Kidney (tissue), 14 donors: ENCODE measurements around the gene MNAT1. TPM values are rescaled to one million over a fixed set of nuclear protein-coding genes. Genes with fewer than 3 reads are reported as not detected.
"Not testable (repeated sequence)": the region's sequence is repeated elsewhere in the genome, so short reads cannot be mapped to it uniquely, and the experiment has no call there.

Experiments used
- DNase-seq, 5 donors: peaks; one replicate each; pipeline ENCODE4 v3.0.0-alpha.2; 2013 to 2020
- FAIRE-seq: peaks from 2 replicates; lab custom pipeline; 2012; peaks lifted over from hg19 to GRCh38; lab: Jason Lieb, UNC
- H3K27ac ChIP-seq, 2 donors: one replicate each; pipeline ENCODE4 v1.7.0; 2013; ENCODE audit warnings: low read depth in 2 of 2, low read length in 2 of 2, inconsistent platforms in 1 of 2
- H3K27me3 ChIP-seq: one replicate; pipeline ENCODE4 v1.7.1; 2013; ENCODE audit warnings: low read length, inconsistent platforms; ENCODE audit not compliant: control insufficient read depth, insufficient read depth
- H3K36me3 ChIP-seq, 3 donors: one replicate each; pipeline versions ENCODE4 v1.7.0 to v1.7.1; 2013; ENCODE audit warnings: low read length in 3 of 3, control low read depth in 1 of 3, inconsistent platforms in 1 of 3; ENCODE audit not compliant: insufficient read depth in 3 of 3, control insufficient read depth in 2 of 3
- H3K4me1 ChIP-seq, 3 donors: one replicate each; pipeline versions ENCODE4 v1.7.0 to v1.7.1; 2013; ENCODE audit warnings: low read length in 3 of 3, inconsistent platforms in 1 of 3, low read depth in 1 of 3; ENCODE audit not compliant: control insufficient read depth in 2 of 3, insufficient read depth in 2 of 3
- H3K4me3 ChIP-seq, 3 donors: one replicate each; pipeline versions ENCODE4 v1.7.0 to v1.8.1; 2013; ENCODE audit warnings: low read length in 3 of 3, control low read depth in 1 of 3, inconsistent platforms in 1 of 3
- H3K9ac ChIP-seq, 3 donors: one replicate each; pipeline versions ENCODE4 v1.7.0 to v1.7.1; 2013; ENCODE audit warnings: low read length in 3 of 3, control low read depth in 1 of 3, inconsistent platforms in 1 of 3
- H3K9me3 ChIP-seq, 3 donors: one replicate each; pipeline versions ENCODE4 v1.7.0 to v1.7.1; 2013; ENCODE audit warnings: low read length in 3 of 3, control low read depth in 1 of 3, inconsistent platforms in 1 of 3; ENCODE audit not compliant: control insufficient read depth in 2 of 3, insufficient read depth in 1 of 3
- intact Hi-C: fragments of 100-400 bp; cut with DNase I; formaldehyde crosslinking; loops from one replicate; pipeline ENCODE4 v1.11.1; 2022
- polyA plus RNA-seq: library from polyadenylated mRNA; stranded (reverse); fragments of 350-450 nt; fragmentation: Illumina TruSeq; extraction: RNeasy Lipid Tissue Mini Kit (QIAGEN cat#74804); gene quantifications from one replicate; pipeline ENCODE4 v1.2.3, GENCODE V29; 2014; ENCODE audit warnings: low read depth, low replicate concordance; ENCODE audit not compliant: insufficient read depth
- total RNA-seq: library from RNA; stranded (reverse); fragmentation: NEBNext Ultra II Directional; extraction: Animal tissue kit (Norgen Biotek cat#: 25700); gene quantifications from one replicate; pipeline ENCODE4 v1.2.1, GENCODE V29; 2021
- TF ChIP-seq, protein P1 (sequence below): IDR thresholded peaks from 3 replicates; pipeline ENCODE4 v1.5.1; 2012; ENCODE audit warnings: mild to moderate bottlenecking, moderate library complexity, borderline replicate concordance; ENCODE audit not compliant: insufficient read depth; ENCODE audit errors: extremely low read depth
- donor health status: control.
- donor health status: control.
- donor health status: control.
- donor health status: control.
- donor health status: control.
- donor health status: DM: yes; HTN: yes; CAD: no.
- donor health status: Normal renal cell carcinoma (clear cell type).

MNAT1 gene
- total and polyA plus RNA-seq, 2 donors from 2014 or later = 29.6 to 41.6 TPM

GRCh38 chr14:60845523-60845922 is 111.0 kb downstream of the MNAT1 start:
- TF ChIP-seq, protein P1, sequence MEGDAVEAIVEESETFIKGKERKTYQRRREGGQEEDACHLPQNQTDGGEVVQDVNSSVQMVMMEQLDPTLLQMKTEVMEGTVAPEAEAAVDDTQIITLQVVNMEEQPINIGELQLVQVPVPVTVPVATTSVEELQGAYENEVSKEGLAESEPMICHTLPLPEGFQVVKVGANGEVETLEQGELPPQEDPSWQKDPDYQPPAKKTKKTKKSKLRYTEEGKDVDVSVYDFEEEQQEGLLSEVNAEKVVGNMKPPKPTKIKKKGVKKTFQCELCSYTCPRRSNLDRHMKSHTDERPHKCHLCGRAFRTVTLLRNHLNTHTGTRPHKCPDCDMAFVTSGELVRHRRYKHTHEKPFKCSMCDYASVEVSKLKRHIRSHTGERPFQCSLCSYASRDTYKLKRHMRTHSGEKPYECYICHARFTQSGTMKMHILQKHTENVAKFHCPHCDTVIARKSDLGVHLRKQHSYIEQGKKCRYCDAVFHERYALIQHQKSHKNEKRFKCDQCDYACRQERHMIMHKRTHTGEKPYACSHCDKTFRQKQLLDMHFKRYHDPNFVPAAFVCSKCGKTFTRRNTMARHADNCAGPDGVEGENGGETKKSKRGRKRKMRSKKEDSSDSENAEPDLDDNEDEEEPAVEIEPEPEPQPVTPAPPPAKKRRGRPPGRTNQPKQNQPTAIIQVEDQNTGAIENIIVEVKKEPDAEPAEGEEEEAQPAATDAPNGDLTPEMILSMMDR = no peak
- Histone ChIP-seq H3K27me3 (no peaks in the 10 kb centered on the region), H3K4me3 (no peak overlapping the region), H3K9me3 (peaks cover 0 to 6% (median 2%) of the 10 kb centered on the region in 3 donors), H3K36me3 (no peaks in the 10 kb centered on the region), H3K9ac (no peak overlapping the region), H3K4me1 (no peaks in the 10 kb centered on the region), H3K27ac (no peak overlapping the region)
- FAIRE-seq (no peak), DNase-seq (no peak)
- intact Hi-C loops = no loop called here

GRCh38 chr14:60848066-60848465 is 113.5 kb downstream of the MNAT1 start:
- H3K4me1 ChIP-seq = no peaks in the 10 kb centered on the region
- H3K36me3 ChIP-seq = no peaks in the 10 kb centered on the region
- H3K9ac ChIP-seq = no peak overlapping the region
- no peak overlapping the region for H3K27ac ChIP-seq
- FAIRE-seq (no peak), DNase-seq (peak in 1 of 5 donors; percentile 13)
- TF ChIP-seq, protein P1 = no peak
- H3K9me3 ChIP-seq = peaks cover 0 to 6% (median 2%) of the 10 kb centered on the region in 3 donors
- intact Hi-C loops = no loop called here
- H3K4me3 ChIP-seq = no peak overlapping the region
- no peaks in the 10 kb centered on the region for H3K27me3 ChIP-seq

DNA sequence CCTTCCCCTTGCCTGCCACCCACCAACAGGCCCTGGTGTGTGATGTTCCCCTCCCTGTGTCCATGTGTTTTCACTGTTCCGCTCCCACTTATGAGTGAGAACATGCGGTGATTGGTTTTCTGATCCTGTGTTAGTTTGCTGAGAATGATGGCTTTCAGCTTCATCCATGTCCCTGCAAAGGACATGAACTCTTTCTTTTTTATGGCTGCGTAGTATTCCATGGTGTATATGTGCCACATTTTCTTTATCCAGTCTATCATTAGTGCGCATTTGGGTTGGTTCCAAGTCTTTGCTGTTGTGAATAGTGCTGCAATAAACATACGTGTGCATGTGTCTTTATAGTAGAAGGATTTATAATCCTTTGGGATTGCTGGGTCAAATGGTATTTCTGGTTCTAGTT is 117.1 kb downstream of the MNAT1 start:
- H3K4me3 ChIP-seq, DNase-seq, H3K9me3 ChIP-seq, H3K27ac ChIP-seq, H3K36me3 ChIP-seq, FAIRE-seq, H3K4me1 ChIP-seq, H3K9ac ChIP-seq, H3K27me3 ChIP-seq, intact Hi-C loops: not testable (repeated sequence)

GRCh38 chr14:60856111-60856510 is 121.5 kb downstream of the MNAT1 start:
- TF ChIP-seq, protein P1 = no peak
- intact Hi-C loops = no loop called here
- H3K9ac ChIP-seq = no peak overlapping the region
- no peak overlapping the region for H3K4me3 ChIP-seq
- H3K27ac ChIP-seq = no peak overlapping the region
- no peak for DNase-seq
- no peak for FAIRE-seq
- H3K9me3 ChIP-seq = no peaks in the 10 kb centered on the region
- H3K36me3 ChIP-seq = no peaks in the 10 kb centered on the region
- no peaks in the 10 kb centered on the region for H3K4me1 ChIP-seq
- H3K27me3 ChIP-seq = no peaks in the 10 kb centered on the region
